Activated T-helper 2 cell treated with anti-CD3 and anti-CD28 coated beads, Interferon-gamma antibody, Interleukin-2, Interleukin-4, amounts not matched to agents 10 μg/mL and 5 μg/mL and 100 μg/mL, durations not matched to agents 14 hours and 24 hours and 36 hours (primary cell): Measurements from ENCODE around the gene DHFR. TPM values are rescaled to one million over a fixed set of nuclear protein-coding genes. Genes with fewer than 3 reads are reported as not detected.

Experiments
- DNase-seq: peaks from one replicate; pipeline ENCODE4 v3.0.0; 2021; ENCODE audit warnings: low spot score
- H3K27ac Mint-ChIP-seq: one replicate; pipeline ENCODE4 v1.8.0; 2021; ENCODE audit warnings: mixed read lengths
- H3K27me3 Mint-ChIP-seq: one replicate; pipeline ENCODE4 v1.8.0; 2021; ENCODE audit warnings: low read depth, mixed read lengths
- H3K36me3 Mint-ChIP-seq: one replicate; pipeline ENCODE4 v1.8.0; 2021; ENCODE audit warnings: low read depth, mixed read lengths
- H3K4me1 Mint-ChIP-seq: one replicate; pipeline ENCODE4 v1.8.0; 2021; ENCODE audit warnings: low read depth, mixed read lengths
- H3K4me3 Mint-ChIP-seq: one replicate; pipeline ENCODE4 v1.8.0; 2021; ENCODE audit warnings: low read depth, mild to moderate bottlenecking, moderate library complexity, mixed read lengths
- H3K9me3 Mint-ChIP-seq: one replicate; pipeline ENCODE4 v1.8.0; 2021; ENCODE audit warnings: mixed read lengths
- intact Hi-C: fragments of 100-400 bp; cut with micrococcal nuclease; formaldehyde crosslinking; loops from one replicate; pipeline ENCODE4 v1.15.1; 2023
- total RNA-seq: library from RNA; stranded (reverse); gene quantifications from 2 replicates; pipeline ENCODE4 v1.2.3, GENCODE V29; 2022

DHFR gene
- total RNA-seq, 1 donor from 2014 or later, result 56.9 TPM

- peaks cover 85% of the 10 kb centered on the region for H3K36me3 Mint-ChIP-seq
- no peaks in the 10 kb centered on the region for H3K9me3 Mint-ChIP-seq
- no peak overlapping the region for H3K27ac Mint-ChIP-seq
- H3K4me1 Mint-ChIP-seq, result peaks cover 13% of the 10 kb centered on the region
- DNase-seq, result no peak
- no peaks in the 10 kb centered on the region for H3K27me3 Mint-ChIP-seq
- H3K4me3 Mint-ChIP-seq, result no peak overlapping the region
- intact Hi-C loops, result no loop called here
These were observed 13.4 kb downstream of the DHFR start for GRCh38 chr5:80641353-80641752.

GRCh38 chr5:80634193-80634592 is 20.6 kb downstream of the DHFR start:
- intact Hi-C loops, result no loop called here
- DNase-seq, result no peak
- Mint-ChIP-seq H3K27me3 (no peaks in the 10 kb centered on the region), H3K27ac (peak overlapping the region; percentile 63), H3K36me3 (peaks cover 80% of the 10 kb centered on the region), H3K4me1 (peaks cover 14% of the 10 kb centered on the region), H3K4me3 (no peak overlapping the region), H3K9me3 (no peaks in the 10 kb centered on the region)

- no peaks in the 10 kb centered on the region for H3K9me3 Mint-ChIP-seq
- intact Hi-C loops, result no loop called here
- no peak overlapping the region for H3K4me3 Mint-ChIP-seq
- H3K27me3 Mint-ChIP-seq, result no peaks in the 10 kb centered on the region
- H3K4me1 Mint-ChIP-seq, result peaks cover 6% of the 10 kb centered on the region
- no peak for DNase-seq
- H3K27ac Mint-ChIP-seq, result peak overlapping the region; percentile 22
- H3K36me3 Mint-ChIP-seq, result peaks cover 68% of the 10 kb centered on the region
These were observed 22.1 kb downstream of the DHFR start for GRCh38 chr5:80632700-80633099.

GRCh38 chr5:80631278-80632259 is 23.2 kb downstream of the DHFR start:
- intact Hi-C loops, result no loop called here
- Mint-ChIP-seq H3K36me3 (peaks cover 62% of the 10 kb centered on the region), H3K27me3 (no peaks in the 10 kb centered on the region), H3K4me1 (peaks cover 5% of the 10 kb centered on the region), H3K9me3 (no peaks in the 10 kb centered on the region), H3K27ac (peak overlapping the region; percentile 35), H3K4me3 (no peak overlapping the region)
- no peak for DNase-seq

- Mint-ChIP-seq H3K27me3 (no peaks in the 10 kb centered on the region), H3K36me3 (peaks cover 46% of the 10 kb centered on the region), H3K4me3 (no peak overlapping the region), H3K9me3 (no peaks in the 10 kb centered on the region), H3K27ac (no peak overlapping the region), H3K4me1 (peaks cover 5% of the 10 kb centered on the region)
- no peak for DNase-seq
- intact Hi-C loops, result no loop called here
These were observed 25.5 kb downstream of the DHFR start for GRCh38 chr5:80629281-80629680.

GRCh38 chr5:80625230-80625629 is 29.6 kb downstream of the DHFR start:
- intact Hi-C loops, result no loop called here
- Mint-ChIP-seq H3K4me3 (no peak overlapping the region), H3K9me3 (no peaks in the 10 kb centered on the region), H3K27me3 (no peaks in the 10 kb centered on the region), H3K4me1 (no peaks in the 10 kb centered on the region), H3K36me3 (peaks cover 21% of the 10 kb centered on the region), H3K27ac (no peak overlapping the region)
- no peak for DNase-seq

GRCh38 chr5:80623999-80624398 is 30.8 kb downstream of the DHFR start:
- intact Hi-C loops, result no loop called here
- Mint-ChIP-seq H3K4me1 (no peaks in the 10 kb centered on the region), H3K36me3 (peaks cover 16% of the 10 kb centered on the region), H3K9me3 (no peaks in the 10 kb centered on the region), H3K27ac (no peak overlapping the region), H3K27me3 (no peaks in the 10 kb centered on the region), H3K4me3 (no peak overlapping the region)
- no peak for DNase-seq

- Mint-ChIP-seq H3K9me3 (no peaks in the 10 kb centered on the region), H3K36me3 (peaks cover 16% of the 10 kb centered on the region), H3K27ac (no peak overlapping the region), H3K27me3 (no peaks in the 10 kb centered on the region), H3K4me1 (no peaks in the 10 kb centered on the region), H3K4me3 (no peak overlapping the region)
- DNase-seq, result no peak
- intact Hi-C loops, result no loop called here
These were observed 32.0 kb downstream of the DHFR start for GRCh38 chr5:80622756-80623155.

- H3K36me3 Mint-ChIP-seq, result peaks cover 16% of the 10 kb centered on the region
These were observed 34.6 kb downstream of the DHFR start for GRCh38 chr5:80620211-80620610.

GRCh38 chr5:80619086-80619485 is 35.7 kb downstream of the DHFR start:
- H3K27me3 Mint-ChIP-seq, result no peaks in the 10 kb centered on the region
- H3K9me3 Mint-ChIP-seq, result no peaks in the 10 kb centered on the region
- DNase-seq, result no peak
- no peak overlapping the region for H3K27ac Mint-ChIP-seq
- peaks cover 16% of the 10 kb centered on the region for H3K36me3 Mint-ChIP-seq
- no peak overlapping the region for H3K4me3 Mint-ChIP-seq
- intact Hi-C loops, result no loop called here
- peaks cover 6% of the 10 kb centered on the region for H3K4me1 Mint-ChIP-seq

More at GRCh38 chr5:80620211-80620610, 34.6 kb downstream of the DHFR start:
- H3K9me3 Mint-ChIP-seq, result no peaks in the 10 kb centered on the region
- H3K27me3 Mint-ChIP-seq, result no peaks in the 10 kb centered on the region
- H3K4me3 Mint-ChIP-seq, result no peak overlapping the region
- DNase-seq, result no peak
- peaks cover 6% of the 10 kb centered on the region for H3K4me1 Mint-ChIP-seq
- intact Hi-C loops, result no loop called here
- H3K27ac Mint-ChIP-seq, result no peak overlapping the region

GRCh38 chr5:80618438-80618837 is 36.3 kb downstream of the DHFR start:
- Mint-ChIP-seq H3K9me3 (no peaks in the 10 kb centered on the region), H3K4me1 (peaks cover 6% of the 10 kb centered on the region), H3K4me3 (no peak overlapping the region), H3K27ac (no peak overlapping the region), H3K27me3 (no peaks in the 10 kb centered on the region), H3K36me3 (peaks cover 16% of the 10 kb centered on the region)
- intact Hi-C loops, result no loop called here
- no peak for DNase-seq

- no peak for DNase-seq
- H3K36me3 Mint-ChIP-seq, result peaks cover 4% of the 10 kb centered on the region
- H3K27me3 Mint-ChIP-seq, result no peaks in the 10 kb centered on the region
- no peak overlapping the region for H3K27ac Mint-ChIP-seq
- no peaks in the 10 kb centered on the region for H3K9me3 Mint-ChIP-seq
- intact Hi-C loops, result no loop called here
- H3K4me1 Mint-ChIP-seq, result peaks cover 6% of the 10 kb centered on the region
- no peak overlapping the region for H3K4me3 Mint-ChIP-seq
These were observed 39.4 kb downstream of the DHFR start for GRCh38 chr5:80615266-80615914.

GRCh38 chr5:80609692-80610091 is 45.1 kb downstream of the DHFR start:
- H3K4me3 Mint-ChIP-seq, result no peak overlapping the region

More at GRCh38 chr5:80609692-80610091, 45.1 kb downstream of the DHFR start:
- peaks cover 3% of the 10 kb centered on the region for H3K4me1 Mint-ChIP-seq
- H3K9me3 Mint-ChIP-seq, result peaks cover 10% of the 10 kb centered on the region
- H3K27me3 Mint-ChIP-seq, result no peaks in the 10 kb centered on the region
- peaks cover 3% of the 10 kb centered on the region for H3K36me3 Mint-ChIP-seq
- H3K27ac Mint-ChIP-seq, result no peak overlapping the region
- no peak for DNase-seq
- intact Hi-C loops, result no loop called here
